Suprapubic skin (tissue), 4 donors: ENCODE results near the gene TMEM50B.

ENCODE experiments used
- EP300 ChIP-seq: sonication (generic); formaldehyde crosslinking; IDR thresholded peaks from one replicate; pipeline ENCODE4 v1.6.1; 2017; ENCODE audit warnings: antibody characterized with exemption
- POLR2A ChIP-seq, 2 donors: fragments of 450-650 bp; IDR thresholded peaks; one replicate each; pipeline ENCODE4 v1.6.1; 2017; ENCODE audit warnings: antibody characterized with exemption in 2 of 2, mild to moderate bottlenecking in 2 of 2, moderate library complexity in 2 of 2
- POLR2AphosphoS5 ChIP-seq, 3 donors: sonication (generic); formaldehyde crosslinking; IDR thresholded peaks; one replicate each; pipeline ENCODE4 v1.6.1; 2017; ENCODE audit warnings: antibody characterized with exemption in 3 of 3
- TF ChIP-seq, protein P1 (sequence below), 2 donors: fragments of 200-600 bp in 1 of 2; fragments of 450-650 bp in 1 of 2; sonication (generic) in 1 of 2; IDR thresholded peaks; one replicate each; pipeline ENCODE4 v1.5.1; 2016 to 2019; ENCODE audit warnings: antibody characterized with exemption in 2 of 2, mild to moderate bottlenecking in 1 of 2, moderate library complexity in 1 of 2

DNA sequence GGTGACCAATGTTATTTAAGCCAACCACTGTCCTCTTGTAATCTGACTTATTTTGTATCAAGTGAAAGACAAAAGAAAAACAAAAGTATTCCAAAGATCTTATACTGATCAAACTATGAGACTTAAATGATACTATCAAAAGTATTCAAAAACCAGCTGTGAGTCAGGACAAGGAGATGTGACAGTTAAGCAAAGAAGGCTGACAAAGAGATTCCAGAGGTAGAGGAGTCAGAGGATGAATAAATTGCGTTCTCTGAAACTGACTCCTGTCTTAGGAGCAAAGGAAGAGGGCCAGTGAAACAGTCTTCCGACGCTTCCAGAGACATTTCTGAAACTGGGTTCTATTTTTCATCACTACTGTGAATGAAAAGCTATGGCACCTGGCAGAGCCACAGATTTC is 20.9 kb downstream of the TMEM50B start:
- TF ChIP-seq, protein P1, sequence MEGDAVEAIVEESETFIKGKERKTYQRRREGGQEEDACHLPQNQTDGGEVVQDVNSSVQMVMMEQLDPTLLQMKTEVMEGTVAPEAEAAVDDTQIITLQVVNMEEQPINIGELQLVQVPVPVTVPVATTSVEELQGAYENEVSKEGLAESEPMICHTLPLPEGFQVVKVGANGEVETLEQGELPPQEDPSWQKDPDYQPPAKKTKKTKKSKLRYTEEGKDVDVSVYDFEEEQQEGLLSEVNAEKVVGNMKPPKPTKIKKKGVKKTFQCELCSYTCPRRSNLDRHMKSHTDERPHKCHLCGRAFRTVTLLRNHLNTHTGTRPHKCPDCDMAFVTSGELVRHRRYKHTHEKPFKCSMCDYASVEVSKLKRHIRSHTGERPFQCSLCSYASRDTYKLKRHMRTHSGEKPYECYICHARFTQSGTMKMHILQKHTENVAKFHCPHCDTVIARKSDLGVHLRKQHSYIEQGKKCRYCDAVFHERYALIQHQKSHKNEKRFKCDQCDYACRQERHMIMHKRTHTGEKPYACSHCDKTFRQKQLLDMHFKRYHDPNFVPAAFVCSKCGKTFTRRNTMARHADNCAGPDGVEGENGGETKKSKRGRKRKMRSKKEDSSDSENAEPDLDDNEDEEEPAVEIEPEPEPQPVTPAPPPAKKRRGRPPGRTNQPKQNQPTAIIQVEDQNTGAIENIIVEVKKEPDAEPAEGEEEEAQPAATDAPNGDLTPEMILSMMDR (IDR thresholded peaks at IDR 0.05): no peak
- TF ChIP-seq EP300: no peak
- no peak for TF ChIP-seq POLR2AphosphoS5 (IDR thresholded peaks at IDR 0.05)
- no peak for TF ChIP-seq POLR2A (IDR thresholded peaks at IDR 0.05)
